Occipital lobe (tissue), 2 donors: ENCODE measurements around the gene THBD. TPM values are rescaled to one million over a fixed set of nuclear protein-coding genes. Genes with fewer than 3 reads are reported as not detected.

Experiments used
- DNase-seq: peaks from one replicate; lab custom pipeline; 2025; lab: John Stamatoyannopoulos, UW
- total RNA-seq: library from RNA; depleted of rRNA; stranded (reverse); fragments of >200 nt; gene quantifications from one replicate; pipeline ENCODE4 v1.2.3, GENCODE V29; 2014

The THBD gene
- total RNA-seq, 1 donor from 2014 or later = 0.94 TPM

GRCh38 chr20:23061734-23062561, 12.5 kb upstream of the THBD start:
- no peak for DNase-seq

DNA sequence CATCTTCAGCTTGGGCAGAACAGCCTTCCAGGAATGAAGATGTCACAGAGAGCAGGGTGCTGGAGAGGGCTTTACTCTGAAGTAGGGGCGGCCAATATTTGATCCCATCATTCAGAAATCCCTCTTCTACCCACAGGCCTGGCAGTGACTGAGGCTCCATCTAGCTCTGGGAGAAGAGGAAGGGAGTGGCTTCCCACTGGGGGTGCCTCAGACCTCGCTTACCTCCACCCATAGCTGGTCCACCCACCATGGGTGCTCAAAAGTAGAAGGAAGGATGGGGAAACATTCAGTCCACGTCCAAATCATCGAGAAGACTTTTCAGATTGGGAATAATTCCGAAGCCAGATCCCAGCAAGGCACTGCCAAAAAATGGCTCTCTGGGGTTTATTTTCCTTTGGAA, 11.8 kb upstream of the THBD start:
- DNase-seq = no peak

- DNase-seq = no peak
Observed at GRCh38 chr20:23060629-23061028, 11.2 kb upstream of the THBD start.

GRCh38 chr20:23059846-23060245, 10.4 kb upstream of the THBD start:
- DNase-seq = no peak

DNA sequence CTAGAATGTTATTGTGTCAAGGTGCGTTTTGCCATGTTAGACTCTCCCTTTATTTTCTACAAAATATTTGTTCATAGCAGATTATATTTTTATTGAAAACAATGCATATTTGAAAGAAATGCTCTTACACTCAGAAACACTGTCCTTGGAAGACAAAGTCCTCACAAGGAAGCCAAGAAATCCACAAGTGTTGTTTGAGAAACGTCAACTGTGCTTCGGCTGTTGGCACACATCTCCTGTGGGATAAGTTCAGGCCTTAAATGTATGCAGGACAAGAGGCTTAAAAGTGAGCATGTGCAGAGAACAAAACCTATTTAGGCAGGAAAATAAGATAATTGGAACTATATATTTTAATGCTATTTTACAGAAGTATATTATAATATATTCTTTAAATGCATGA, 9.5 kb upstream of the THBD start:
- DNase-seq = no peak

DNA sequence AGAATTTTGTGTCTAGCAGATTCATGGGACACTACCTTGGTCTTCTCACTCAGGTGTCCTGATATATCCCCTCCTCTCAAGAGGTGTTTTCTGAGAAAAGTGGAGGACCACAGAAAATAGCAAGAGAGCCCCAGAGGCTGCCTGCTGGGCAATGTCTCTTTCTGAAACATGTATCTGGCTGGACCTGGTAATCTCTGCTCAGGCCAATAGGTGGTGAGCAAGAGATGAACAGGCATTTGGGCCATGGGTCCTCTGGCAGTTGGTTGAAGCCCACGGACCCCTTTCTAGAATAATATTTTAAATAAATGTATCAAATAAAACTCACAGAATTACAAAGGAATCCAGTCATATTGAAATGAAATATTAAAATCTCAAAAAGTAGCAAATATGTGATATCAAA, 8.8 kb upstream of the THBD start:
- DNase-seq = no peak

DNA sequence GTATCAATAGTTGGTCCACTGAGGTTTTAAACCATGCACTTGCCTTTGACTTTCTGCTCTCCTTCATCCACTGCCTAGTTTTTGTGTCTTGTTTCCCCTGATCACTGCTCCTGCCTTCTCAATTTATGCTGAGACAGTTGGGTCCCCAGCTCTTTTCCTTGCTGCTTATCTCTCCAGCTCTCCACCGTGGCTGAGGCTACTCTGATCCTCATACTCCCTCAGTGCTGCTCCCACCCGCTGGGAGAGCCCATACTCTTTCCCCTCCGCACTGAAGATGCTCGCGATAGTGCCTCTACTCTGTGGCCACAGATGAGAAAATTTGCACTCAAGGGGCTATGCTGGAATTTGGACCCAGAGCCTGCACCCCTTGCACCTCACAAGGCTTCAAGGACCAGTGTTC, 3.4 kb upstream of the THBD start:
- DNase-seq = no peak

DNA sequence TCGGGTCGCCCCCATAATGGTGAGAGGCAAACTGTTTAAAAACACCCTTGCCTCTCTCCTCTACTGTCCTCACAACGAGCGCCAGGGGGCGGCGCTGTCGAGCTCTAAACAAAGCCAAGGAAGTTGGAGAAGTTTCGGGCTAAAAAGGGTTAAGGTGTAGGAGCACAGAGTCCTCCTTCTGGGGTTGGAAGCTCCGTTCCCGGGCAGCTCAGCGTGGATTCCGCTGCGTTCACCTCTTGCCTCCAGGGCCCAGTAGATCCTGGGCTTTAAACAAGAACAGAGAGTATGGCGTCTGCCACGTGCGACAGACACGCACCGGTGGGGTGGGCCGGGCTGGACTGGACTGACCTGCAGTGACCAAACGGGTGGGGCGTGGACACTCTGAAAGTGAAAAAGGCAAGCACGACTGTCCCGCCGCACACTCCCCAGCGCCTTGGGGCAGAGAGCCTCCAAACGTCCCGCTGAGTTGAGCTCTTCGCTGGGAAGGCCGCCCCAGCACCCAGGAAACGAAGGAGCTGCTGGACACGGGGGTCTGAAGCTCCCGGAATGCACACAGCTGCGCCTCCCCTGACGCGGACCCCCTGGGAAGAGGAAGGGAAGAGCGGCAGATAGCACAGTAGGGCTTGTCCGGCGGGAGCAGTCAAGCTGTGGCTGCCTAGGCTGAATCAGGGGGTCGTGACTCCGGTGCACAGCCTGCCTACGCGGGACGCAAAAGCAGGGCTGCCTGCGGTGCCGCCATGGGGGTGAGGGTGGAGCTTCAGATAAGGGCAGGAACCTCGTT, 1.6 kb upstream of the THBD start:
- DNase-seq = no peak

GRCh38 chr20:23050076-23050838, 785 bp upstream of the THBD start:
- DNase-seq = no peak

DNA sequence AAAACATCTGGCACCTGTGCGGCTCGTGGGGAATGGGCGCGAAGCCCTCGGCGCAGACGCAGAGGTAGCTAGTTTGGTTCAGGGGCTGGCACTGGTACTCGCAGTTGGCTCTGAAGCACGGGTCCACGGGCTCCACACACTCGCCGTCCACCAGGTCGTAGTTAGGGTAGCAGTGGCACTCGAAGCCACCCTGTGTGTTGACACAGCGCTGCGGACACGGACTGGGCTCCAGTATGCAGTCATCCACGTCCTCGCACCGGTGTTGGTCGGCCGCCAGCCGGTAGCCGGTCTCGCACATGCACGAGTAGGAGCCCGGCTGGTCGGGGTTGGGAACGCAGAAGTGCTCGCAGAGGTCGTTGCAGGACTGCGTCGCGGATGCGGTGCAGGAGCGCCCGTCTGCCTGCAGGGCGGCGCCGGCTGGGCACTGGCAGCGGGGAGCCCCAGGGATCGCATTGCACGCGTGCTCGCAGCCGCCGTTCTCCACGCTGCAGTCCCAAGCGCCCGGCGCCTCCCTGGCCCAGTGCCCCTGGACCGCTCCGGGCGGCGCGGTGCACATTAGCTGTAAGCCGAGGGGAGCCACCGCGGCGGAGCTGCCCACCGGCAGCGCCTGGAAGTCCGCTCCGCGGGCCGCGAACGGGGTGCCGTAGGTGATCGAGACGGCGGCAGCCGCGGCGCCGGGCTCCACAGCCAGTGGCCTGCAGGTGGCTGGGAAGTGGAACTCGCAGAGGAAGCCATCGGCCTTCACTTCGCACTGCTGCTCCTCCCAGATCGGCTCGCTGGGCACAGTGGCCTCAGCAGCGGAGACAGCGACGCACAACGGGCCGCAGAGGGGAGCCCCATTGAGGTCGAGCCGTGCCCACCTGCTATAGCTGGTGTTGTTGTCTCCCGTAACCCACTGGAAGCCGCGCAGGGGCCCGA, 930 bp downstream of the THBD start:
- DNase-seq = no peak

DNA sequence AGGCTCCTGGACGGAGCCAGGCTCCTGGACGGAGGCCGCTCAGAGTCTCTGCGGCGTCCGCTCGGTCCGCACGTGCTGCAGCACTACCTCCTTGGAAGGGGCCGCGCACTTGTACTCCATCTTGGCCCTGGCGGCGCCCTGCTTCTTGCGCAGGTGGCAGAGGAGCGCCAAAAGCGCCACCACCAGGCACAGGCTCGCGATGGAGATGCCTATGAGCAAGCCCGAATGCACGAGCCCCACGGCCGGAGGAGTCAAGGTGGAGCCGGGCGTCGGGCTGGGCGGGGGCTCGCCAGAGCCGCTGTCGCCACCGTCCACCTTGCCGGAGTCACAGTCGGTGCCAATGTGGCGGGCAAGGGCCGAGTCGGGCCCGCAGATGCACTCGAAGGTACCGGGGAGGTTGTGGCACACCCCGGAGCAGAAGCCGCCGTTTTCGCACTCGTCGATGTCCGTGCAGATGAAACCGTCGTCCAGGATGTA, 1.7 kb downstream of the THBD start:
- no peak for DNase-seq

DNA sequence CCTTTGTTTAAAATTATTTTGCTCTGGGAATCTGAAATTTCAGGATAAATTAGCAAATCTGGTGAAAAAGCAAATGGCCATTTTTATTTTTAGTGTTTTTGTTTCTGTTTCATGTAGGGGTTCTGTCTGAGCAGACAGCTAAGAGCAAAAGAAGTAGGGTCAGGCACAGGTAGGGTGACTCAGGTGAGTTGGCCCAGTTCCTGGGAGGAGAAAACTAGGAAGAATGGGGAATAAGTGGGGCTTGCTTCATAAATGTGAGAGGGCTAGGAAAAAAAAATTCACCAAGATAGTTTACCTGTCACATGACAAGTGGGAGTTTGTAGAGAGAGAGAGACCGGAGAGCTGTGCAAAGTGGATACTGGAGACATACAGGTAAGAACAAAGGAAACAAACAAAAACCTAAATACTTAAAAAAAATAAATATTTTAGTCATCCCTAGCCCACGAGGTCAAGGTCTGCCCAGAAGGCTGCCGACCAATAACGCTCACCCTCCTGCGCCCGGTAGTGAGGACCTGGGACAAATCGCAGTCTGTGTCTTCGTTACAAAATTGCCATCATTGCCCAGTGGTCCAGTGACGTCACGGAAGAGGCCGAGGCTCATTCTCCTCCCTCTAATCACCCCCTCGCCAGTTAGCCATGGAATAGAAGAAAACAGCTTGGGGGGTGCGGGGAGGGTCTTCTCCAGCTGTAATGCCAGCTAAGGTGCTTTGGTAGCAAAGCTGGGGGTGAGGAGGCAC, 2.3 kb downstream of the THBD start:
- DNase-seq = no peak

DNA sequence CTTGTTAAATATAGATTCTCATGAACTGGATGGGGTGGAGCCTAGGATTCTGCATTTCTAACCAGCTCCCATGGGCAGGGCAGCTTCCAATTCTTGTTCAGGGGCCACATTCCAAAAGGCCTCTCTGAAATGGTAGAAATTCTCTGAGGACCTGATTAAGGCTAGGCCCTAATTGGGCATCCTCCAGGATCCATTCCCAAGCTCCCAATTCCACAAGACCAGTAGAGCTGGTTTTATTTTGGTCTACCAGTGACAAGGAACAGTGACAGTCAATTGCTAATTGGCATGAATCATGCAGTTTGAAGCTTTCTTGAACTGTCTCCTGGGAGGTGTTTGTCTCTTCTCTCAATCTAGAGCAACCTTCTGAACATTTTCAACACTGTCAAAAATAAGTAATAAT, 3.0 kb downstream of the THBD start:
- no peak for DNase-seq

- DNase-seq = no peak
Observed at GRCh38 chr20:23043376-23043775, 6.1 kb downstream of the THBD start.

- no peak for DNase-seq
Observed at GRCh38 chr20:23042270-23042669, 7.2 kb downstream of the THBD start.

DNA sequence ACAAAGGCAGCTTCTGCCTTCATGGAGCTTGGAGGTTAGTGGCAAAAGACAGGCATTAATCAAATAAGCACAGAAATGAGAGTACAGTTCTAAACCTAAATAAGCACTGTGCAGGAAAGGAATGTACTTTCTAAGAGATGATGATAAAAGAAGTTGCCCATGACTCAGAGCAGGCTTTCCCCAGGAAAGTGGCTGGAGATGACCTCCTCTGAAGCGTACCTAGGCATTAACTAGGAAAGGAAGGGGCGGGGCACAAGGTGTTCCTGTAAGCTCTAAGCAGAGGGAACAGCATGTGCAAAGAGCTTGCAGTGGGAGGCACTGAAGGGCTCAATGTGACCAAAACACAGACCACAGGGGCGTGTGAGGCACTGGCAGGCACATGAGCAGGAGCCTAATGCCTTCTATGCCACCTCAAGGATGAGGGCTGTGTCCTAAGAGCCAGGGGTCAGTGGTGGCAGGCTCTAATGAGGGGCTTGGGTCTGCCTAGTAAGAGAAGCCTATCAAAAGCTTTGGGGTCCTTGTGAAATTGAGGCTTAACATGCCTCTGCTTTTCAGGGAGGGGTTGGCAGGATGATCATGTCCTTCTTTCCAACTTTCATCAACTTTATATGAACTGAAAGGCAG, 9.5 kb downstream of the THBD start:
- DNase-seq = no peak

DNA sequence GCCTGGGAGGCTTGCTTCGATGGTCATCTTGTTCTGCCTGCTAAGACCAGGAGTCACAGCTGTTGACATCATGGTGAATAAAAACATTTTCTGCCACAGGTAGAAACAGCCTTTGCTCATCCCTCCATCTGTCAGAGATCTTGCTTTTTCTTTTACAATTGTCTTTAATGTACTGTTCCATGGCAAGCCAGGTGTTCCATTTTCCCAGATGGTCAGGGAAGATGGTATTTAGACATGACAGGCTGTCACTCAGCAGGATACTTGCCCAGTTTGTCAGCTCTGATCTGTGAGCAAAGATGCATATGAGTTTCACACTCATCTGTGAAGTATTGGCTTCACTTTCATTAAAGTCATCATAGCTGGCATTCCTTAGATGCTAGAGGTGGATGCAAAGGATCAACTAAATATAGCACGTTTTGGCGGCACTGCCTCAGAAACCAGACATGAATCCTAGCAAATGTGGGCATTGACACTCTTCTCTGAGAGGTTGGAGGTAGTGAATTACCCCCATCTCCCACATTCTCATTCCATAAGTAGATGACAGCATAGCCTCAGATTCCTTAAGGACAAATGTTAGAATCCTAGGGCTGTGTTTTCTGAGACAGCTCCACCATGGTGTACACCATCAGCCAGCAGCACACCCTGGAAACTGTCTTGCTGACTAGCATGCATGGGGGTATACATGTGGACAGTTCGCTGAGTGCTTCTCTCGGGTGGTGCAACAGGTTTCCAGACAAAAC, 10.2 kb downstream of the THBD start:
- DNase-seq = no peak

DNA sequence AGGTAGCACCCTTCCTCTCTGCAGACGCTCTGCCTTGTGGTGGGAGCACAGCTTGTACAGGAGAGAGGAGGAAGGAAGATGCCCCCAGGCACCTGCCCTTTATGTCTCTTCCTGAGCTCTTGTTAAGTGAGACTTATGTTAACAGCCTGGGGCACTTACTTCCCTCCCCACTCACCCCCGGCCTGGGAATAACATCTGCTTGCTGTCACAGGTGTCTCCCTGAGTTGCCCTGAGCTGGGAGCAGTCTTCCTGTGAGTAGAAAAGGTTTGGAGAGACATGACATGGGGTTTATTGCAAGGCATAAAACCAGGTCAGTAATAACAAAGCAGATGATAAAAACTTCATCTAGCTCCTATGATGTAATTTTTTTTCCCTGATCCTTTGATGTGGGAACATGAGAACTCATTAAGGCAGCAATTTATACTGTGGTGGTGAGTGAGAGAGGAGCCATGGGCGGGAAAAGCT, 12.4 kb downstream of the THBD start:
- no peak for DNase-seq

DNA sequence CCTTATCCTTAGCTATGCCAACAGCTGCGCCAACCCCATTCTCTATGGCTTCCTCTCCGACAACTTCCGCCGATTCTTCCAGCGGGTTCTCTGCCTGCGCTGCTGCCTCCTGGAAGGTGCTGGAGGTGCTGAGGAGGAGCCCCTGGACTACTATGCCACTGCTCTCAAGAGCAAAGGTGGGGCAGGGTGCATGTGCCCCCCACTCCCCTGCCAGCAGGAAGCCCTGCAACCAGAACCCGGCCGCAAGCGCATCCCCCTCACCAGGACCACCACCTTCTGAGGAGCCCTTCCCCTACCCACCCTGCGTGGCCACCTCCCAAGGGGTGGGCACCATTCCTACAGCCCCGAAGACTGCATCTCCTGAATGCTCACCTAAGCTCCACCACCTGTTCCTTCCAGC, 13.1 kb downstream of the THBD start:
- no peak for DNase-seq
